HG03565 (cell line): Measurements from ENCODE around the gene BACE2.

Experiments
- ATAC-seq: cut with Tn5 transposase; IDR thresholded peaks from one replicate; pipeline ENCODE4 v1.9.1; 2021; ENCODE audit warnings: mild to moderate bottlenecking, moderate library complexity; ENCODE audit not compliant: unreplicated experiment

The BACE2 gene

DNA sequence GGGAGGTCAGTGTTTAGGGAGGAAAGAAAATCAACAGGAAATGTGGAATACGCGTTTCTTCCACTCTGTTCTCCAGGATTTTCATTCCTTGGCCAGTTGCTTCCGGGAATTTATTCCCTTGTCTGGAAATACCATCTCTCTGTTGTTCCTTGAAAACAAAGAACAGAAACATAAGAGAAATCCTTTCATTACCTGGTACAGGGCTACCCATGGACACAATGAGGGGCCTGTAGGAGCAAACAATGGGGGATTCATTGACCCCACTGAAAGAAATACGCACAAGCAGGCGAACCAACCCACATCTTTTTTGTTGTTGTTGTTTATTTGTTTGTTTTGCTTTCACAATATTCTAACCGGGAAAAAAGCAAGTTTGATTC, 20.0 kb upstream of the BACE2 start:
- ATAC-seq: no peak

DNA sequence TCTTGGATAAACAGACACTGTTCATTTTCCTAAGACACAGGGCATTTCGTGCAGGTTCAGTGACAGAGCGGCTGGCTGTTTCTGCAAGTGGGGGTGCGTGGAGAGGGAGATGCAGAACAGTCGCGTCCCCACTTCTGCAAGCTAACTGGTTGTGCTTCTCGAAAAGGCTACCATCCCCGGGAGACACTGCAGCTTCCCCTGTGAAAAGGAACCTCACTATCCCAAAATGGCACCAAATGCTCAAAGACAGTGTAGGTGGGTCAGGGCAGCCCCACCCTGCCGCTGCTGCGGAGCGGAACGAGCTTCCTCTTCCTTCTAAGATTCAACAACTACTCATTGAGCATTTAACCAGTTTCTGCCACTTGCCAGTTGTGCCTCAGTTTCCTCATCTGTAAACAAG, 19.2 kb upstream of the BACE2 start:
- ATAC-seq: no peak

GRCh38 chr21:41149199-41149598, 18.8 kb upstream of the BACE2 start:
- no peak for ATAC-seq

- no peak for ATAC-seq
These were observed 15.8 kb upstream of the BACE2 start for GRCh38 chr21:41152147-41152546.

DNA sequence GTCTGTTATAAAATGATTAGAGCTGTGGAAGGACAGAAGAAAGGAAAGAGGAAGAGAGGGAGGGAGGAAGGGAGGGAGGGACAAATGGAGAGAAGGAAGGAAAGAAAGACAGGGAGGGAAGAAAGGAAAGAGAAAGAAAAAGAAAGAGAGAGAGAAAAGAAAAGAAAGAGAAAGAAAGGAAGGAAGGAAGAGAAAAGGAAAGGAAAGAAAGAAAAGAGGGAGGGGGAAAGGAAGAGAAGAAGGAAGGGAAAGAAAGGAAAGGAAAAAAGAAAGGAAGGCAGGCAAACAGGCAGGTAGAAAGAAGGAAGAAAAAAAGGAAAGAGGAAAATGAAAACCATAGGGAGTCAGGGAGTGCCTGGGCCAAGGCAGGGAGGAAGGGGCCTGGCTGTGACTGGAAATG, 14.5 kb upstream of the BACE2 start:
- no peak for ATAC-seq

GRCh38 chr21:41156142-41156541, 11.8 kb upstream of the BACE2 start:
- no peak for ATAC-seq

- ATAC-seq: no peak
These were observed 9.9 kb upstream of the BACE2 start for GRCh38 chr21:41158026-41158425.

GRCh38 chr21:41160036-41160435, 7.9 kb upstream of the BACE2 start:
- no peak for ATAC-seq

GRCh38 chr21:41161428-41161827, 6.5 kb upstream of the BACE2 start:
- no peak for ATAC-seq

GRCh38 chr21:41162096-41162495, 5.9 kb upstream of the BACE2 start:
- ATAC-seq: no peak

DNA sequence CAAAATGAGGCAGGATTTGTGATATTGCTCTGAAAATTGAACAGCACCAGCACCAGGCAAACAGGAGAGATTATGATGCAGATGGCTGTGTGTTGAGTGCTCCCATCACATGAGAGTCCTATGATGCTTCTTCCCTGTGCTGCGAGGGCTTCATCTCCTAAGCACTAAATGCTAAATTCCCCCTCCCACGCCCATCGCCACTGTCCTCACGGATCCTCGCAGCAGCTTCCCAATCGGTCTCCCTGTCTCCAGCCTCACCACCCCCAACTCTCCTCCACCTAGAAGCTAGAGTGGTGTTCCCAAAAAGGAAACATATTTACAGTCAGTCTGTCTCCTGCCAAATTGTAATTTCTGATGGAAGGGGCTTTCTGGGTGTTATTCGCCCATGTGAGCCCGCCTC, 4.9 kb upstream of the BACE2 start:
- no peak for ATAC-seq

GRCh38 chr21:41164052-41164451, 3.9 kb upstream of the BACE2 start:
- ATAC-seq: no peak

- no peak for ATAC-seq
These were observed 2.8 kb upstream of the BACE2 start for GRCh38 chr21:41164981-41165655.

- ATAC-seq: no peak
These were observed 1.1 kb upstream of the BACE2 start for GRCh38 chr21:41166884-41167283.

DNA sequence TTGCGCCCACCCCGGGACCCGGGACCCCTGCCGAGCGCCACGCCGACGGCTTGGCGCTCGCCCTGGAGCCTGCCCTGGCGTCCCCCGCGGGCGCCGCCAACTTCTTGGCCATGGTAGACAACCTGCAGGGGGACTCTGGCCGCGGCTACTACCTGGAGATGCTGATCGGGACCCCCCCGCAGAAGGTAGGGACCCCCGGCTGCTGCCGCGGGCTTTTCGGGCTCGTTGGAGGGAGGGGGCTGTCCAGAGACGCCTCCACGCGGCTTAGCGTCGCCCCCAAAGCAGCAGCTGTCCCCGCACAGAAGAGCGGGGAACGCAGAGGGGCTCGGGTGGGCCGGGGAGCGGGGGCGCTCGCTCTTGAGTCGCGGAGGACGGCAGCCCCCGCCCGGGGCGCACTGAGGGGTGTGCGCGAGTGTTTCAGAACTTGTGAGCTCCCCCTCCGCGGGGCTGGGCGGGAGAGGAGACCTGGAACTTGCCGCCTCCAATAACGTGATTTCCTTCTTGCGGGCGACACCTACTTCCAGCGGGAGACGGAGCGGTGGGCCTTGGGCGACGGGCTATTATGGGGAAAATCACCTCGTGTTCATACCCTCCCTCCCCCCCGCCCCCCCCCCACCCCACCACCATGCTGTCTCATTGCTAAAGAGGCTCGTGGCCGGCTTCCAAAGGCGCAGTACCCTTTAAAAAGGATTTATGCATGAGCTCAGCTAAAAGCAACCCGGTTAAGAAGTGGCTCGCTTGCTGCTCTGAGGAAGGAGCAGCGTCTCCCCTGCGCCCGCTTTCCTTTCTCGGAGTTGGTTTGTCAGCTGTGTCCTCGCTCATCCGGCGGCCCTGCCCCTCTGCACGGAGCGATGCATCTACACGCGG, 664 bp downstream of the BACE2 start:
- no peak for ATAC-seq

GRCh38 chr21:41169258-41169576, 1.3 kb downstream of the BACE2 start:
- ATAC-seq: no peak

- no peak for ATAC-seq
These were observed 1.7 kb downstream of the BACE2 start for GRCh38 chr21:41169701-41170100.

DNA sequence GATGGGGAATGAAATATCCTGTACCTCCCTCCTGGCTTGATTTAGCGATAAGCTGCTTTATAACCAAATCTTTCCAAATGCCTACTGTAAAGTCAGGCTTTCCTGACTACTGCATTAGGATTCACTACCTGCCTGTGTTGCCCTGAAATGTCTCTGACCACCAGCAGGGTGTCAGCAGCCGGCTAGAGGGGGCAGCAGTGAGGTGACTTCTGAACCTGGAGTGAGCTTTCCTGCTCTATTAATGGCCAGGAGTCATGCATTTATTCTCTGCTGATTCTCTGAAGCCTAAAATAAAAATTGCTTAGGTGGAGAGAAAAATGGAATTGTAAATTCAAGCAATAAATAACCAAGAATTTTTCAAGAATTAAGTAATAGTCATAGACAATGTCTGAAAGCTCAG, 2.5 kb downstream of the BACE2 start:
- ATAC-seq: no peak

DNA sequence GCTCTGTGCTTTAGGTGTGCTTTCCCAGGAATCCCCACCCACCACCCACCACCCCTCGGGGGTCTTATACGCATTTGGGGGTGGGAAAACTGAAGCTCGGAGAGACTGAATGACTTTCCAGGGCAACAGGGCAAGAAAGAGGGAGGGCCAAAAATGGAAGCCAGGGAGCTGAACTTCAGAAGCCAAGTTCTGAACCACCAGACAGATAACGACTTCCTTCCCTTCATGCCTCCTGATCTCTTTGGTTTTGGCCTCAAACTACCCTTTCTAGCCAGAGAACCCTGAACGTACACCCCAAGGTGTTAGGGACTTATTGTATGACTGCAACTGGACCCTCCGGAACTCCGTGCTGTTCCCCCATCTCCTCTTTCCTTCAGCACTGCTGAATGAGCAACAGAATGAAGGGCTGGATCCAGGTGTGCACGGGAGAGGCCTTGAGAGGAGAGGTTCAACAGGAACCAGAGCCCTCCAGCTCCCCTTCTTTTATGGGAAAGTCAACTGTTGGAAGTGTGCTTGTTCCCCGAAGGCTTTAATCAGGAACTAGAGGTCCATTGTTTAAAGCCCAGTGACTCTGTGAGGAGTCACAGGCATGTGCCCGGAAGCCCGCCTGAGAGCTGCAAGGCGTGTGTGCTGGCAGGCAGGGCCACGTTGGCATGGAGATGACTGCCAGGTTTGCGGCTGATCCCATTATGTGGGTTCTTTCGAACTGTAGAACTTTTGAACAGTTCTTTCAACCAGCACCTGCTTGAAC, 3.1 kb downstream of the BACE2 start:
- no peak for ATAC-seq

DNA sequence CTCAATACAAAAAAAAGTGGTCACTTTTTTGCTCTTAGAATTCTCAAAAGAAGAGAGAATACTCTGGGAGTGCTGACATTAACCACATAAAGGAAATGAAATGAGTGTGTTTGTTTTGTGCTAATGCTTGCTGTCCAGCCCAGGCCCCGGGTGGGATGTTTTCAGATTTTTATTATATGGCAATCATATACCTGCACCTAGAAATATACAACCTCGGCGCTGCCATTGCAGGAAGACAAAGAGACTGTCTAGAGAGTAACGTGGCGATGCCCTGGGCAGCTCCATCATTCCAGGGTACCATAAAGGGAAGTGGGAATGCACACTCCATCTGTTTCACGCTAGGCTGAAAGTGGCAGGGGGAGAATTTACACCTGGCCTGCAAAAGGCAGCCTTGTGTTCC, 7.1 kb downstream of the BACE2 start:
- ATAC-seq: no peak

GRCh38 chr21:41176846-41177245, 8.9 kb downstream of the BACE2 start:
- ATAC-seq: no peak

DNA sequence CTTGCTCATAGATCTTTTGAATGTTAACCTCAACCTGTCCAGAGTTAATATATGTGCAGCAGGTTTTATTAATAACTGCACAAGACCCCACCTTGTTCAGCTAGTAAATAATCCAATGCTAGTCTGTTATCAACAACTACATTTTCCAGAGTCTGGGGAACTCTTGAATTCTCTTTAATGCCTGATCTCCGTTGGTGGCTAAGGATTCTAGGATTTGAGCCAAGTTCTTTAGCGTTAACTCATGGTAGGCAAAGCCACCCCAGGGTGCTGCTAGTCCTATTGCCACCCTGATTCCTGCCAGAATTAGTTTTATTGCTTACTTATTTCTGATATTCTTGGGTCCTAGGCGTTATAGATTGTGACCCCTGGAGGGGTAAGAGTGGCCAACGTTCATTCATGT, 12.8 kb downstream of the BACE2 start:
- ATAC-seq: no peak
